Astrocyte of the cerebellum (primary cell): Measurements from ENCODE around the gene UBE2D2.
"Not testable (repeated sequence)": the region's sequence is repeated elsewhere in the genome, so short reads cannot be mapped to it uniquely, and the experiment has no call there.

ENCODE experiments used
- DNase-seq: peaks from one replicate; pipeline ENCODE4 v3.0.0-alpha.2; 2011; ENCODE audit warnings: low read depth
- H3K4me3 ChIP-seq: 2 replicates; pipeline ENCODE4 v1.5.1; 2011; ENCODE audit warnings: mild to moderate bottlenecking, low read depth, low read length, moderate library complexity
- CTCF ChIP-seq: IDR thresholded peaks from 2 replicates; pipeline ENCODE4 v1.5.1; 2012; ENCODE audit warnings: low read length, low read depth, moderate library complexity, mild to moderate bottlenecking; ENCODE audit errors: missing control alignments
- in situ Hi-C: cut with HindIII; loops from 2 replicates; pipeline ENCODE4 v1.10.0; 2017; ENCODE audit warnings: low sequenced_read_pairs

Gene UBE2D2

GRCh38 chr5:139577689-139578290 lies 16.7 kb downstream of the UBE2D2 start:
- in situ Hi-C loops = no loop called here
- no peak for TF ChIP-seq CTCF
- H3K4me3 ChIP-seq = no peak overlapping the region
- DNase-seq = no peak

- no peak for TF ChIP-seq CTCF
- H3K4me3 ChIP-seq = no peak overlapping the region
- in situ Hi-C loops = no loop called here
- no peak for DNase-seq
Measured at GRCh38 chr5:139578325-139578724, 17.2 kb downstream of the UBE2D2 start.

GRCh38 chr5:139582181-139582580 lies 21.0 kb downstream of the UBE2D2 start:
- H3K4me3 ChIP-seq, DNase-seq, in situ Hi-C loops: not testable (repeated sequence)

GRCh38 chr5:139584137-139584536 lies 23.0 kb downstream of the UBE2D2 start:
- in situ Hi-C loops = no loop called here
- TF ChIP-seq CTCF = no peak
- no peak overlapping the region for H3K4me3 ChIP-seq
- no peak for DNase-seq

- DNase-seq, H3K4me3 ChIP-seq, in situ Hi-C loops: not testable (repeated sequence)
Measured at GRCh38 chr5:139588116-139588515, 27.0 kb downstream of the UBE2D2 start.

GRCh38 chr5:139588962-139589361 lies 27.8 kb downstream of the UBE2D2 start:
- TF ChIP-seq CTCF = no peak
- no peak overlapping the region for H3K4me3 ChIP-seq
- DNase-seq = no peak
- in situ Hi-C loops = no loop called here

- no peak for DNase-seq
- no peak overlapping the region for H3K4me3 ChIP-seq
- no peak for TF ChIP-seq CTCF
- in situ Hi-C loops = no loop called here
Measured at GRCh38 chr5:139592289-139592688, 31.1 kb downstream of the UBE2D2 start.

- in situ Hi-C loops, DNase-seq, H3K4me3 ChIP-seq: not testable (repeated sequence)
Measured at GRCh38 chr5:139593076-139593475, 31.9 kb downstream of the UBE2D2 start.
